GM19324 (cell line): ENCODE measurements around the gene GPR62.

Source experiments
- ATAC-seq: cut with Tn5 transposase; IDR thresholded peaks from one replicate; pipeline ENCODE4 v1.9.1; 2021; ENCODE audit warnings: mild to moderate bottlenecking, moderate library complexity; ENCODE audit not compliant: unreplicated experiment, low FRiP score

GPR62 gene

DNA sequence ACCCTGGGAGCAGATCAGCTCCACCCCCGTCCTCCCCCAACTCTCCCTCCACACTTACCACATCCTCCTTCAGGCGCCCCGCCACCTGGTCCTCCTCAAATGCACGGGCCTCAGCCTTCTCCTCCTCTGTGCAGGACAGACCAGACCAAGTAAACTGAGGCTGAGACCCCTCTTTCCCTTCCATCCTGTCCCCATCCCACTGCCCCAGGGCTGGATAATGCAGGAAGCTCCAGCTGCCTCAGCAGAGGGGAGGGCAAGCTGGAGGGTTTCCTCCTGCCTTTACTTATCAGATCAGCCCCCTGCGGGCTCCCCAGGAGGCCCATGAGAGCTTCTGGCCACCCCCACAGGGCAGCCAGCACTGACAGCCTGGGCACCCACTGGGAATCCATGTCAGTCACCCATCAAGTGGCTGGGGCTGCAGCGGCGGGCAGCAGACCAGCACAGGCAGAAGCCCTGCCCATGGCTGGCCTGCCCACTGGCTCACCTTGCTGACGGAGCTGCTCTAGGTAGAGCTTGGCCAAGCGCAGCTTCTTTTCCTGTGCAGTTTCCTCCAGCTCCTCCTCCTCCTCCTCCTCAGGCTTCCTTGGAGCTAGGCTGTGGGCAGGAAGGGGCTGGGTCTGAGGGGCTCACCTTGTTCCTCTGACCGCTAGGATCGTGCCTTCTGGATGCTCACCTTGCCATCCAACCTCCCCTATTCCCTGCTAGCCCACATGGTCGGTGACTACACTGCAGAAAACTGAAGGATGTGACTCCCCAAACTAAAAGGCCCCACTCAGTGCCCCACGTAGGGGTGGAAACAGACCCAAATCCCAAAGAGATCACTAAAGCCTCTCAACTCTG, 17.4 kb upstream of the GPR62 start:
- ATAC-seq = no peak

DNA sequence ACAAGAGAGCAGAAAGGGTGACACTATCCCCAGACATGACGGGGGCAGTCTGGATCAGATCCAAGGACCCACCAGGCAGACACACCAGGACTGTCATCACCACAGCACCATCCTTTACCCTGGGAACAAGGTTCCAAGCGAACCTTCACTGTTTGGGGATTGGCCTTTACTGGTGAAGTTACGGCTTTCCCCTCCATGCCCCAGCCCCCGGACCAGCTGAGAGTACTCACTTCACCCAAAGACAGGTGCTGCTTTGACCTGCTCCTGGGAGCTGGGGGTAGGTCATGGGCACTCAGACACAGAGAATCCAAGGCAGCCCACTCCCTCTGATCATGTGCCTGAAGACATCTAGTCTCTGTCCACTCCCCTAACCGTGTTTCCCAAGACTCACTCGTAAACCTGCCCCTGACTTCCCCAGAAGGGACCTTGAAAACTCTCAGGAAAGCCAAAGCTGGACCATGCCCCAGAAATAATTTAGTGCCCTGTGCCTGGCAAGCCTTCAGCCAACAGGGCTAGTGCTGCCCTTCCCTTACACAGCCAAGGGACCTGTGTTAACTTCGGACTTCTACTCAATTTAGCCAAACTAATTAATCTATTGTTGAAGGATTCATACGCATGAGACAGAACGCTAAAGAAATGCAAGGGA, 16.3 kb upstream of the GPR62 start:
- ATAC-seq = no peak

DNA sequence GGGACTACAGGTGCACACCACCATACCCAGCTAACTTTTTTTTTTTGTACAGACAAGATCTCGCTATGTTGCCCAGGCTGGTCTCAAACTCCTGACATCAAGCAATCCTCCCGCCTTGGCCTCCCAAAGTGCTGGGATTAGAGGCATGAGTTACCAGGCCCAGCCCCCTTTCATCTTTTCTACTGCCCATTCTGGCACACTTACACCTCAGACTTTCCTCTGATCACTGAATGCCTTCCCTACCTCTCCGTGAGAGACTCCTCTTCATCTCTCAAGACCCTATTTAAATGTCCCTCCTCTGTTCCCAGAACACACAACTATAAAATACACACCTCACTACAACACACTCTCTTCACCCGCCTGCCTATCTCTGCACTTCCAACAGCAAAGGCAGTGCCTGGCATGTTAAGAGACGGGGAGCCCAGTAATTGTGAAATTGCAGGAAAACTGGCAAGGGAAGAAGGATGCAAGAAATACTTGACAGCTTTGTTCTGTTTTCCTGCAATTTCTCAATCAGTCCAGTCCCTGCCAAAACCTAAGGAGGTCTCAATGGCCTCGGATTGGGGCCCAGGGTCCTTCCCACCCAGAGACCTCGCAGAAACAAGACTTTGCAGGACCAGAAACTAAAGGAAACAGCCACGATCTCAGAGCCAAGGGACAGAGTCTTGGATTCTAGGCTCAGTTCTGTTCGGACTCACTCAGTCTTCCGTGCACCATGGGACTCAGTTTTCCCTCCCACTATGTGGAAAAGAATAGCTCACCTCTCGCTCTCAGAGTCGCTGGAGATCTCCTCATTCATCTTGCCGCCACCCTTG, 14.3 kb upstream of the GPR62 start:
- no peak for ATAC-seq

GRCh38 chr3:51941463-51941797, 13.8 kb upstream of the GPR62 start:
- ATAC-seq = no peak

DNA sequence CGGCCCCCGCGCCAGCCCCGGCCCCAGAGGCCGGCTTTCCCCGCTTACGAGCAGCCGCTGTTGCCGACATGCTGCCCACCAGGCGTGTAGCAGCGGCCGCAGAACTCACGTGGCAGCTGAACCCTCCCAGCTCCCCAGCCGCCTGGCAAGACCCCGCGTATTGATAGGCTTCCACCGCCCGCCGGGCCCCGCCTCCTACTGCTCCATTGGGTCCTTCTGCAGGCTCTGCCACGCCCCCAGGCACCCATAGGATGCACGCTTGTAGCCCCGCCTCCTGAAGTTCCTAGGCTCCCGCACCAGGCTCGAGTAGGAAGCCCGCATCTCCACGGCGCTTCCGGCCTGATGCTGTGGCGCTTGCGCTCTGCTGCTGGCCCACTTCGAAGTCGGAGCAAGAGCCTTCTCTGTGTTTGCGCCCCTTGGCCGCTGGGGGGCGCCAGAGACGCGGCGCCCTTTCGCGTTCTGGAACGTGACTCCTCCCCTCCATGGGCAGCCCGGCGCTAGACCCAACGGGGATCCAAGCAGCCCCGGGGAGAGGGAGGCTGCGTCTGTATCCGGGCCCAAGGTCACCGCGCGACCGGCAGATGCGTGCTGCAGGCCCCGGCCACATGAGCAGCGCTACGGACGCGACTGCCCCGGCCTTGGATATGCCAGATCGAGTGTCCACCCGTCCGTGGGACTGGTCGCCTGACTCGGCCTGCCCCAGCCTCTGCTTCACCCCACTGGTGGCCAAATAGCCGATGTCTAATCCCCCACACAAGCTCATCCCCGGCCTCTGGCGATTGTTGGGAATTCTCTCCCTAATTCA, 13.2 kb upstream of the GPR62 start, which contains the start of the genes PARP3 and RRP9:
Gene PARP3, plus strand, starts transcription at position 566 of the 805 bp plus-strand sequence. CDS start 993 bp downstream, outside the sequence.
Gene RRP9, minus strand, starts transcription at position 107 of the 805 bp plus-strand sequence. Its CDS starts 37 bp downstream, at position 70.
- ATAC-seq = peak; percentile 88

- ATAC-seq = peak; percentile 21
Measured at GRCh38 chr3:51942603-51943450, 12.4 kb upstream of the GPR62 start.

DNA sequence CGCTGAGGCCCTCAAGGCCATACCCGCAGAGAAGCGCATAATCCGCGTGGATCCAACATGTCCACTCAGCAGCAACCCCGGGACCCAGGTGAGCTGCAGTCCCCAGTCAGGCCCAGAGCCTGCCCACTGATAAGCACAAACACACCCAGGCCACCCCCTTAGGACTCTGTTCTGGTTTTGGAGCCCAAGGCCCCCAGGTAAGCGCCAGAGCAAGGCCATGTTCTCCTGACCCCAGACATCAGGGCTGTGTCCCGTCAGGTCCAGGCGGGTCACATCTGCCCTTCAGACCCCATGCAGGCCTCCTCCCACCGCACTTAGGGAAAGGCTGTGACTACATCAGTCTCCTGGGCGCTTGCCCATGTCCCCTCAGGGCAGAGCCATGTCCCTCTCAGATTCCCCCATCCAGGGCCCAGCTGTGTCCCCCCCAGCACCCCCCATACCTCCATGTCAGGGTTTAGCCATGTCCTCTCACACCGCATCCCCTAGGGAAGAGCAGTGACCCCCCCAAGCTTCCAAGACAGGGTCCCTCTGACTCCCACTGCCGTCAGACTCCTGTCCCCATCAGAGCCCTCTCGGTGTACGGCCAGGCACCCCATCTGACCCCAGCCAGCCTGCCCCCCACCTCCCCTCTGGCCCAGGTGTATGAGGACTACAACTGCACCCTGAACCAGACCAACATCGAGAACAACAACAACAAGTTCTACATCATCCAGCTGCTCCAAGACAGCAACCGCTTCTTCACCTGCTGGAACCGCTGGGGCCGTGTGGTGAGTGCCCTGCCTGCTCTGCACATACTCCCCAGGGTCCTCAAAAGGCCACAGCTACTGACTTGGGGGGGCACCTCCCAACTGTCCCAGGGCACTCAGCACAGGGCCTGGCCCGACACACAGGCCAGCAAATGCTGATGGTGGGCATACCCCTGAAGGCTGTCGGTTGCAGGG, 11.5 kb upstream of the GPR62 start:
- ATAC-seq = no peak

DNA sequence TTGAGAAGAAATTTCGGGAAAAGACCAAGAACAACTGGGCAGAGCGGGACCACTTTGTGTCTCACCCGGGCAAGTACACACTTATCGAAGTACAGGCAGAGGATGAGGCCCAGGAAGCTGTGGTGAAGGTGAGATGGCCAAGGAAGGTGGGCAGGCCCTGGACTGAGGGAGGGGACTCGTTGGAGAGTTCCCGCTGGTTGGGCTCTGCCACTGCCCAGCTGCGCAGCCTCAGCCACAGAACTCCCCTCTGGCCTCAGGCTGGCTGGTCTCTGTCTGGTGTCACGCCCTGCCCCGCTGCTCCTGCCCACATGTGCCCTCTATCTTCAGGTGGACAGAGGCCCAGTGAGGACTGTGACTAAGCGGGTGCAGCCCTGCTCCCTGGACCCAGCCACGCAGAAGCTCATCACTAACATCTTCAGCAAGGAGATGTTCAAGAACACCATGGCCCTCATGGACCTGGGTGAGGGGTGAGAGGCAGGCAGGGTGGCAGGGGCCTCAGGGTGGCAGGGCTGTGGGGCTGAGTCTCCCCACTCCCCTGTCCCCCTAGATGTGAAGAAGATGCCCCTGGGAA, 10.6 kb upstream of the GPR62 start:
- ATAC-seq = no peak

- ATAC-seq = no peak
Measured at GRCh38 chr3:51945031-51945840, 9.9 kb upstream of the GPR62 start.

DNA sequence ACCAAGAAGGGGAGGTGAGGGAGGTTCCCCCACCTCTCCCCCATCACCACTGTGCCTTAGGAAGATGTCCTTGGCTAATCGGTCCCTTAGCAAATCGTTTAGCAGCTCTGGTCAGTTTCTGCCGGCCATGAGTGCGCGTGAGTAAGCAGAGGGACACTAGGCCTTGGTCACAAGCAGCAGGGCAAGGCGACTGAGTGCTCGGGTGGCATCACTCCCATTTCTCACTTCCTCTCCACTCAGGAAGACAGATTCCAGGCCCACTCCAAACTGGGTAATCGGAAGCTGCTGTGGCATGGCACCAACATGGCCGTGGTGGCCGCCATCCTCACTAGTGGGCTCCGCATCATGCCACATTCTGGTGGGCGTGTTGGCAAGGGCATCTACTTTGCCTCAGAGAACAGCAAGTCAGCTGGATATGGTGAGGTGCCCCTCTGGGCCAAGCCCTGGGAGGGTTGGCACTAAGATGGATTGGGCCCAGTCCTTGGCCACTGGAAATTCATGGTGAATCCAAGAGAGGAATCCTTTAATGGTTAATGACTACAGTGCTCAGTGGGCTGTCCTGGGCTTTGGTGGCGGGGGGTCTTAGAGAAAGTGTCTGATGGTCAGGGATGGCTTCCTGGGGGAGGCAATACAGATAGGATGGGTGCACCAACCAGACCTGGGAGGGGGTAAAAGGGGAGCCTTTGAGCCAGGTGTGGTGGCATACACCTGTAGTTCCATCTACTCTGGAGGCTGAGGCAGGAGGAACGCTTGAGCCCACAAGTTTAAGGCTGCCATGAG, 9.1 kb upstream of the GPR62 start:
- no peak for ATAC-seq

DNA sequence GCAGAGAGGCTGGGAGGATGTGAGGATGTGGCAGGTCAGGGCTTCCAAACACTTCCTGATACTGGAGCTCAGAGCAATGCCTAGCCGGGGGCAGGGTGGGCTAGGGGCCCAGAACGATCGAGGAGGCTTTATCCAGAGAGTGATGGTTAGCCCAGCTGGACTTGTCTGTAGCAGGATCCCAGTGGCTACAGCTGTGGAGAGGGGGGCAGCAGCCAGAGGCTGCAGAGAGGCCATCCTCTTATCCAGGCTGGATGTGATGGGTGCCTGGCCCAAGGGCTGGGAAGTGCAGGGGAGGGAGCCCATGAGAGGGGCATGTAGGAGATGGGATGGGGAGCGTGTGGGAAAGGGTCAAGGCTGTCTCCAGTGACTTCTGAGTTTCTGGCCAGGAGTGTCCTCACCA, 8.4 kb upstream of the GPR62 start:
- no peak for ATAC-seq

- no peak for ATAC-seq
Measured at GRCh38 chr3:51947215-51947900, 7.8 kb upstream of the GPR62 start.

- ATAC-seq = no peak
Measured at GRCh38 chr3:51948016-51948580, 7.1 kb upstream of the GPR62 start.

- no peak for ATAC-seq
Measured at GRCh38 chr3:51949121-51949520, 6.1 kb upstream of the GPR62 start.

GRCh38 chr3:51950899-51951298, 4.3 kb upstream of the GPR62 start:
- ATAC-seq = no peak
